Heart left ventricle (tissue), 13 donors: ENCODE data around the gene ADCY9.

Source experiments
- CTCF ChIP-seq, 12 donors: fragments of 200-600 bp; sonication (generic) in 4 of 12; IDR thresholded peaks; one replicate each; pipeline versions ENCODE4 v1.5.0 to v1.8.0; 2018 to 2022; ENCODE audit warnings: antibody characterized with exemption in 12 of 12, mild to moderate bottlenecking in 5 of 12
- POLR2A ChIP-seq, 2 donors: fragments of 450-650 bp; IDR thresholded peaks; one replicate each; pipeline ENCODE4 v1.6.1; 2017; ENCODE audit warnings: antibody characterized with exemption in 2 of 2, mild to moderate bottlenecking in 2 of 2, moderate library complexity in 2 of 2
- donor health status: ischemic (EF 13 %, LVEDD 7.1; RV severe dilation, severe dysfunction).
- donor health status: DM: no; HTN: yes; CAD: no.
- donor health status: DM: no; HTN: no; CAD: no.
- donor health status: ischemic (EF 25% LVEDD 6.9; RV normal size, moderate dysfunction).
- donor health status: ischemic (EF 25% LVEDD 5.7; RV mildly dilated, moderate dysfunction).
- donor health status: ischemic (EF 35%, LVEDD 5.7; RV mildly dilated, moderate dysfunction).
- donor health status: nonischemic (EF 11% LVEDD 7.7; RV severe dilation, severe dysfunction).
- donor health status: DM: yes; HTN: yes; CAD: no.
- donor health status: PGD.
- donor health status: ischemic (EF 29% LVEDD 5.4; RV normal size, mild dysfunction).
- donor health status: nonischemic (EF 23%, LVEDD 6.1; RV moderate dilation, normal function).

- TF ChIP-seq CTCF (IDR thresholded peaks at IDR 0.05) (no peak), POLR2A (IDR thresholded peaks at IDR 0.05) (no peak)
These were observed 104.2 kb downstream of the ADCY9 start for GRCh38 chr16:4011940-4012629.
